Colonic mucosa (tissue), 4 donors: ENCODE results near the gene TOR1B. TPM values are rescaled to one million over a fixed set of nuclear protein-coding genes. Genes with fewer than 3 reads are reported as not detected.

Experiments
- DNase-seq: peaks from one replicate; pipeline ENCODE4 v3.0.0-alpha.2; 2020
- H3K27ac ChIP-seq: fragments of 200-600 bp; one replicate; pipeline ENCODE4 v1.8.0; 2021
- H3K27me3 ChIP-seq: fragments of 200-600 bp; one replicate; pipeline ENCODE4 v1.8.0; 2021
- H3K36me3 ChIP-seq: fragments of 200-600 bp; one replicate; pipeline ENCODE4 v1.8.0; 2021
- H3K4me1 ChIP-seq: fragments of 200-600 bp; one replicate; pipeline ENCODE4 v1.8.0; 2021; ENCODE audit warnings: mild to moderate bottlenecking
- H3K4me3 ChIP-seq: fragments of 200-600 bp; one replicate; pipeline ENCODE4 v1.8.0; 2021
- H3K9ac ChIP-seq, 2 donors: one replicate each; pipeline ENCODE4 v1.7.0; 2013; ENCODE audit warnings: control low read depth in 2 of 2, low read depth in 2 of 2, low read length in 2 of 2
- H3K9me3 ChIP-seq: fragments of 200-600 bp; one replicate; pipeline ENCODE4 v1.8.0; 2021
- intact Hi-C: fragments of 100-400 bp; cut with DNase I; formaldehyde crosslinking; loops from one replicate; pipeline ENCODE4 v1.14.1; 2022
- total RNA-seq, 2 donors: library from RNA; stranded (reverse); fragmentation: NEBNext Ultra II Directional in 1 of 2; extraction: Animal tissue kit (Norgen Biotek cat#: 25700) in 1 of 2; gene quantifications; one replicate each; pipeline ENCODE4 v1.2.1, GENCODE V29; 2021
- TF ChIP-seq, protein P1 (sequence below): fragments of 200-600 bp; IDR thresholded peaks from one replicate; pipeline ENCODE4 v1.8.0; 2022; ENCODE audit warnings: antibody characterized with exemption, mild to moderate bottlenecking
- donor health status: healthy.
- donor health status: DM: no; HTN: no; CAD: no.
- donor health status: DM: no; HTN: no; CAD: no.

TOR1B gene
- total RNA-seq, 2 donors from 2014 or later, result 49.0 to 60.8 TPM

DNA sequence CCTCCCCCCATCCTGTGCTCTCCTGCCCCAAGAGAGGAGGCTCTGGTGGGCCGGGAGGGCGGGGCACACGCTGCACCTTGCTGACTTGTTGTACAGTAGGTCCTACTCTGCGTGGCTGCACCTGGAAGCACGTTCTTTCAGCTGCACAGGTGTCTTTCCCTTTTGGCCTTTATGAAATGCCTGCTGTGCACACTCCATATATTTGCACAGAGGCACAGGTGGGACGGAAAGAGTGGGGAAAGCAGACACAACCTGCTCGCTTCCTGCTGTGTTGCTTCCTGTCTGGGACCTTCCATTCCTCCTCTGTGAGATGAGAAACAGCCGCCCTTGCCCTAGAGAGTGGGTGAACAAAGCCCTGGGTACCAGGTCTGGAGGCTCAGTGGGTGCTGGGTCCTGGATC, 37.0 kb downstream of the TOR1B start:
- DNase-seq, result no peak
- H3K27me3 ChIP-seq, result no peaks in the 10 kb centered on the region
- intact Hi-C loops, result no loop called here

DNA sequence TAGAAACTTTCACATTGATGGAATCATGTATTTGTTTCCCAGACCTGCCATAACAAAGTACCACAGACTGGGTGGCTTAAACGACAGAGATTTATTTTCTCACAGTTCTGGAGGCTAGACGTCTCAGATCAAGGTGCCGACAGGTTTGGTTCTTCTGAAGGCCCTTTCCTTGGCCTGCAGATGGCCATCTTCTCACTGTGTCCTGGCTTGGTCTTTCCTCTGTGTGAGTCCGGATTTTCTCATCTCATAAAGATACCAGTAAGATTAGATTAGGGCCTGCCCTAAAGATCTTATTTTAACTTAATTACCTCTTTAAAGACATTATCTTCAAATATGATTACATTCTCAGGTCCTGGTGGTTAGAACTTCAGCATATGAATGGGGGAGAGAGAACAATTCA, 38.1 kb downstream of the TOR1B start:
- H3K9ac ChIP-seq, result no peak overlapping the region
- H3K36me3 ChIP-seq, result no peaks in the 10 kb centered on the region
- intact Hi-C loops, result no loop called here
- H3K27ac ChIP-seq, result no peak overlapping the region
- no peak overlapping the region for H3K4me3 ChIP-seq
- no peak for DNase-seq
- no peaks in the 10 kb centered on the region for H3K9me3 ChIP-seq
- TF ChIP-seq, protein P1, sequence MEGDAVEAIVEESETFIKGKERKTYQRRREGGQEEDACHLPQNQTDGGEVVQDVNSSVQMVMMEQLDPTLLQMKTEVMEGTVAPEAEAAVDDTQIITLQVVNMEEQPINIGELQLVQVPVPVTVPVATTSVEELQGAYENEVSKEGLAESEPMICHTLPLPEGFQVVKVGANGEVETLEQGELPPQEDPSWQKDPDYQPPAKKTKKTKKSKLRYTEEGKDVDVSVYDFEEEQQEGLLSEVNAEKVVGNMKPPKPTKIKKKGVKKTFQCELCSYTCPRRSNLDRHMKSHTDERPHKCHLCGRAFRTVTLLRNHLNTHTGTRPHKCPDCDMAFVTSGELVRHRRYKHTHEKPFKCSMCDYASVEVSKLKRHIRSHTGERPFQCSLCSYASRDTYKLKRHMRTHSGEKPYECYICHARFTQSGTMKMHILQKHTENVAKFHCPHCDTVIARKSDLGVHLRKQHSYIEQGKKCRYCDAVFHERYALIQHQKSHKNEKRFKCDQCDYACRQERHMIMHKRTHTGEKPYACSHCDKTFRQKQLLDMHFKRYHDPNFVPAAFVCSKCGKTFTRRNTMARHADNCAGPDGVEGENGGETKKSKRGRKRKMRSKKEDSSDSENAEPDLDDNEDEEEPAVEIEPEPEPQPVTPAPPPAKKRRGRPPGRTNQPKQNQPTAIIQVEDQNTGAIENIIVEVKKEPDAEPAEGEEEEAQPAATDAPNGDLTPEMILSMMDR, result no peak
- peaks cover 9% of the 10 kb centered on the region for H3K4me1 ChIP-seq
- no peaks in the 10 kb centered on the region for H3K27me3 ChIP-seq

More for the DNA sequence above, 37.0 kb downstream of the TOR1B start:
- TF ChIP-seq, protein P1, result no peak
- Histone ChIP-seq H3K27ac (no peak overlapping the region), H3K4me1 (peaks cover 9% of the 10 kb centered on the region), H3K9me3 (no peaks in the 10 kb centered on the region), H3K4me3 (no peak overlapping the region), H3K36me3 (no peaks in the 10 kb centered on the region), H3K9ac (no peak overlapping the region)

DNA sequence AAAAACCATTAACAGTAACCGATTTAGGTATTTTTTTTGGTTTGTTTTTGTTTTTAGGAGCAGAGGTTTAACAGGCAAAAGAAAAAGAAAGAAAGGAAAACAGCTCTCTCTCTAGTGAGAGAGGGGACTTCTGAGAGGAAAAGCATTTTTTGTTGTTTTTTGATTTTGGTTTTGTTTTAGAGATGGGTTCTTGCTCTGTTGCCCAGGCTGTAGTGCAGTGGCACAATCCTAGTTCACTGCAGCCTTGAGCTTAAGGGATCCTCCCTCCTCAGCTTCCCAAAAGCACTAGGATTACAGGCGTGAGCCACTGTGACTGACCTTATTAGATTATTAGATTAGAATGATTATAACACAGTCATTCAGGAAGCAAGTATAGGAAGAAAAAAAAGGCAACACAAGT, 42.4 kb downstream of the TOR1B start:
- no peaks in the 10 kb centered on the region for H3K9me3 ChIP-seq
- H3K27me3 ChIP-seq, result no peaks in the 10 kb centered on the region
- no peak for DNase-seq
- H3K27ac ChIP-seq, result no peak overlapping the region
- no peak overlapping the region for H3K9ac ChIP-seq
- TF ChIP-seq, protein P1, result no peak
- intact Hi-C loops, result no loop called here
- no peak overlapping the region for H3K4me3 ChIP-seq
- H3K4me1 ChIP-seq, result no peaks in the 10 kb centered on the region
- H3K36me3 ChIP-seq, result no peaks in the 10 kb centered on the region

DNA sequence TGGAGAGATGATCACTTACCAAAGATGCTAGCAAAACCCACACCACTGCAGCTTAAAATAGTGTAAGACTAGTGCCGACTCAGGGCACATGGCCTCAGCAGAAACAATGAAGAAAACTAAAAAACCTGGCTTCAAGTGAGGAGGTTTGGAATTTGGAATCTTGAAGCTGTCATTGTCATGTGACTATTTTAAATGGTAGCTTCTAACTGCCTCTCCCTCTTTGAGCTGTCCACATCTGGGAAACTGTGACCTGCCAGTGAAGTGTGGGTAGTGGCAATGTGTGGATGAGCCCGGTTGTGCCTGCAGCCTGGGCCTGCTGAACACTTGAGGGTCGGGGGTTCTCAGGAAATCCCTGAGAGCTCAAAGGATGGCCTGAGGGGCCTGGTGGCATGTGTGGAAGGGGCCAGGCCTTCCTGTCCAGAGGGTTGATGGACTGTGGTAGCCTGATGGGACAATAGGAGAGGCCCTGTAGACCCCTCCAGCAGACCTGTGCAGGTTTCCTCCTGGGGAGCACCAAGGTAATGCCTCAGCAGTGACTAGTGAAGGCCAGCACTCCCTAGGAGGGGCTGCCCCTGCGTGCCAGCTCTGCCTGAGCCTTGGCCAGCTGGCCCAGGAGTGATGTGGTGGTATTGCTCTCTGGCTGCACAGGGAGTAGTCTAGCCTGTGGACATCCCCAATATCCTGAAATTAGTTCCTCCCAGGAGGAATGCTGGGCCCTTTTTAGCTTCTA, 45.9 kb downstream of the TOR1B start:
- intact Hi-C loops, result no loop called here
- no peaks in the 10 kb centered on the region for H3K9me3 ChIP-seq
- no peaks in the 10 kb centered on the region for H3K36me3 ChIP-seq
- no peaks in the 10 kb centered on the region for H3K27me3 ChIP-seq
- H3K4me1 ChIP-seq, result no peaks in the 10 kb centered on the region
- TF ChIP-seq, protein P1, result no peak
- no peak for DNase-seq
- no peak overlapping the region for H3K27ac ChIP-seq
- no peak overlapping the region for H3K9ac ChIP-seq
- H3K4me3 ChIP-seq, result no peak overlapping the region

DNA sequence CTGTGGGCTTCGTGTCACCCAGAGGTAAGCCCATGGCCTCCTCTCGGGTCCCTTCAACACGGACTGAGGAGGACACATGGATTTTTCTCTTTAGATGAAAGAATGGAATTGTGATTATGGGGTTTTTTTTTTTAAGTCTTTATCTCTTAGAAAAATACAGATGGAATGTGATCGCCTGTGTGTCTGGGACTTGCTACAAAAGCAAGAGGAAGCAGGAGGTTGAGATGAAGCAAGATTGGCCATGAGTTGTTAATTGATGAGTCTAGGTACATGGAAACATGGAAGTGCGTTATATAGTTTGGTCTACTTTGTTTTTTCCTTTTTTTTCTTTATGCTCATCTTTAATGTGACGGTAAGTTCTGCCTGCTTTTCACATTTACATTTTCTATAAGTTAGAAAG, 46.9 kb downstream of the TOR1B start:
- H3K9ac ChIP-seq, result no peak overlapping the region
- no peak for DNase-seq
- no peaks in the 10 kb centered on the region for H3K36me3 ChIP-seq
- H3K27me3 ChIP-seq, result no peaks in the 10 kb centered on the region
- no peak overlapping the region for H3K27ac ChIP-seq
- TF ChIP-seq, protein P1, result no peak
- H3K4me3 ChIP-seq, result no peak overlapping the region
- no peaks in the 10 kb centered on the region for H3K4me1 ChIP-seq
- H3K9me3 ChIP-seq, result no peaks in the 10 kb centered on the region
- intact Hi-C loops, result no loop called here
